NCI-H748 treated with DMSO at 0.1 percent for 48 hours (cell line): ENCODE measurements around the gene COL27A1.

Source experiments
- DNase-seq: peaks from one replicate; lab custom pipeline; 2025; lab: John Stamatoyannopoulos, UW

The COL27A1 gene

GRCh38 chr9:114227288-114228015 lies 72.1 kb downstream of the COL27A1 start:
- no peak for DNase-seq

- no peak for DNase-seq
Measured at GRCh38 chr9:114228016-114228808, 72.9 kb downstream of the COL27A1 start.

DNA sequence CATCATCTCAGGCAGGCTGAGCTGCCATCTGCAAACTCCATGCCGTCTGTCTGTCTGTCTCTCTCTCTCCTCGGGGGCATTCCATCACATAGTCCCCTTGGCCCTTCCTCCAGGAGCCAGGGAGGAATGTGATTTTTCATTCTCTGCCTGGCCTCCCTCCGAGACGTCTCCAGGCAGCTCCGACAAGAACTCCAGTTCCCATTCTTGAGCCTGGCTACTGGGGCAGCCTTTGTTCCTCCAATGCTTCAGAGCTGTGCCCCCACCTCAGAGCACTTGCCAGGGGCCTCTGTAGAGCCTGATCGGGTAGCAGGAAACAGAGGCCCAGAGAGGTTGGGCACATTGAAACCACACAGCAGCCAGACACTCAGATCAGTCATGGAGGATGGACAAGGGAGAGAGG lies 74.0 kb downstream of the COL27A1 start:
- DNase-seq, result no peak

GRCh38 chr9:114230068-114230467 lies 74.7 kb downstream of the COL27A1 start:
- DNase-seq, result no peak

DNA sequence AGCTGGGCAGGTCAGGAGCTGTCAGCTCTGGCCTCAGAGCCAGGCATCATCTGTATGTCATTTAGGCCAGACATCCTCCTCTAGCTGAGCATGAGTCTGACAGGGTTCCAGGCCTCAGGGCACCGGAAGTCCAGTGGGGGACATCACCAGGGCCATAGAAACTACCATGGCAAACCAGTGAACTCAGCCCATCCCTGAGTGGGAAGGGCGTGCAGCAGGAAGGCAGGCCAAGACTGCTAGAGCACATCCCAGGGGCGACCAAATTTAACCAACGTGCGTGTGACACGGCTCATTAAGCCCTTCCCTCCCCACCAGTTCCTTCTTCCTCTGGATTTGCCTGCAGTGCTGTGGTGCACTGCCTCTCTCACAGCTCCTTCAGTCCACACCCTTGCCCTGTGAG lies 75.9 kb downstream of the COL27A1 start:
- no peak for DNase-seq

- no peak for DNase-seq
Measured at GRCh38 chr9:114231719-114232449, 76.5 kb downstream of the COL27A1 start.

GRCh38 chr9:114233491-114234185 lies 78.3 kb downstream of the COL27A1 start:
- no peak for DNase-seq

DNA sequence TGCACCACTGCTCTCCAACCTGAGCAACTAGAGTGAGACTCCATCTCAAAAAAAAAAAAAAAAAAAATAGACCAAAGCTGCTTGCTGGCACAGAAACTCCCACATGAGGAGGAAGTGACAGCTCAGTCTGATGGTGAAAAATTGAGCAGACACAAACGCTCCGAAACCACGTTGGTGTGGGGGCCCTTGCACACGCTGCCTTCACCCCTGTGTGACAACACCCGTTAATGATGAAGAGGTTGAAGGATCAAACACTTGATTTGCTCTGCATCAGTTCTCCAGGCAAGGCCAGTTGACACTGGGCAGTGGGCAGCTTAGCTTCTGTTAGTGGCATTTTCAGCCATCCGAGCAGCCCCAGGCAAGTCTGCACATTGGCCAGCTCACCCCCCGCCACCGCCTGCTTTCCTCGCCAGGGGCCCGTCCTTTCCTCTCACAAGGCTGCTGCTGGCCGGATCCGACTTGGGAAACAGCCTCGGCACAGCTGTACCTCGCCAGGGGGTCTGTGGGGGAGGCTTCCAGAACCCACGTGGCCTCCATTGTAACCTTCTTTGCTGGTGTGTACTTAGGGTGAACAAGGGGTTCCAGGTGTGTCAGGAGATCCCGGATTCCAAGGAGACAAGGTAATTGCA lies 79.8 kb downstream of the COL27A1 start:
- DNase-seq, result no peak

DNA sequence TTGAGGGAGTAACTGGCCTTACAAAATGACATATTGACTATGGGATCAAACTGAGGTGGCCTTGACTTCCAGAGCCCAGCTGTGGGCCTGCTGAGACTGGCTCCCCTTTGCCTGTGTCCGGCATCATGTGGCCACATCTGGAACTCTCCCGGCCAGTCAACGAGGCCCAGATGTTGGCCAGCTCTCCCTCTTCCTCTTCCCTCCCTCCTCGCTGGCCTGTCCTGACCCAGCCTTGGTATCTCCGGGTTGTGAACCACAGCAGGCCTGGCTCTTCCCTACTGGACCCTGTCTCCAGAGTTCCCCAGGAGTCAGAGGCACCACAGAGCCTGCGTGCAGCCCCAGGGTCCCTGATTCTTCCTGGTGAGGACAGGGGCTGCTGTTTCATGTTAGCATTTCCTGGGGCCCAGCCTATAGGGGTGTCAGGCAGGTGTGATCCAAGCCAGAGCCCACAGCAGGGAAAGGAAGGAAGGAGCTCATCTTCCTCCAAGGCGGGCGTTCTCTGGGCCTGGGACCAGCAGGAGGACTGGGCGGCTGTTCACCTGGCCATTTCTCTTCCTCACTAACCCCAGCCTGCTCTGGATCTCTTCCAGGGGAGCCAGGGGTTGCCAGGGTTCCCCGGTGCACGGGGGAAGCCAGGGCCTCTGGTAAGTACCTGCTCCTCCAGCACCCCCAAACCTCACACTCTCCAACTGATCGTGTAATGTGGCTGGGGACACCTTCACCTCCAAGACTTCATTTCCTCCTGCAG lies 81.2 kb downstream of the COL27A1 start:
- DNase-seq, result no peak

DNA sequence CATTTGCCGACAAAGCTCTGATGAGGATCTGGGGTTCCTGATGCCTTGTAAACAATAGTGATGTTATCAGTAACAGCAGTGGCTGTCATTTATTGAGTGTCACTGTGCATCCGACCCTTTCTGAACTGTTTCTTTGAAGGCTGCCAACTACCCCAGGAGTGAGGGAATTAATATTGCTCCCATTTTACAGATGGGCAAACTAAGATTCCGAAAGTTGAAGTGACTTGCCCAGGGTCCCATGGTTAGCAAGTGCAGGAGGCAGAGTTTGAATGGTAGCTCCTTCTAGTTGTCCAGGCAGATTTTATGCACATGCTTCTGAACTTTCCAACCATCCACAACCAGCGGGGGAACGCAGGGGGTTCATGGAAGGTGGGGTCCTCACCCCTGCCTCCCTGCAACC lies 81.9 kb downstream of the COL27A1 start:
- no peak for DNase-seq

DNA sequence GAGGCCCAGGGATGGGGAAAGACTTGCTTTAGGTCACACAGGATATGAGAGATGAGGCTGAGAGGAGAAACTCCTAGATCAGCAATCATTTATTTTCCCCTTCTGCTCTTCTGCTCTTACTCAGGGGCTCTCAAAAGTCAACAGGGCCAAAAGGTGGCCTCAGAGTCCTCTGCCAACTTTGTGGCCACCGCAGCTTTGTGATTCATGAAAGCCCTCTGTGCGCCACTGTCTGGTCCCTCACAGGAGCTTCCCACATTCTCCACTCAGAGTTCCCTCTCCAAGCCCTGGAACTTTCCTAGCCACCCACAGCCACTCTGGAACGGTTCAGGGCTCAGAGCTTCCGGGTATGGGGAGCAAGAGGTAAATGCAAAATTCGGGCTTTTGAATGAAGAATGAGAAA lies 82.4 kb downstream of the COL27A1 start:
- DNase-seq, result no peak

DNA sequence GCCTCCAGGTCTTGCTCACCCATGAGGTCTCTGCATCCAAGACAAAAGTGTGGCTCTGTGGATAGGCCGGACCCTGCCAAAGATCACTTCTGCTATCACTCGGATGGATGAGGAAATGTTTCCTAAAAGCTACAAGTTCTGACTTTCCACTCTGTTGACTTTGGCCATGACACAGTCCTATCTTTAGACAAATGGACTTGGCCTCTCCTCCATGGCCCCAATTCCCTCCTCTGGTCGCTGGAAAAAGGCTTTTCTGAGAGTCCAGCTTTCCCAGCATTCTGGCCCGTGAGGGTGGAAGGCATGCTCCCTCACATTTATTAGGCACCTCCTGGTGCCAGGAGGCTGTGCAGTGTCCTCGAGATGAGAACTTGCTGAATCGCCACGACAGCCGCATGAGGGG lies 83.1 kb downstream of the COL27A1 start:
- no peak for DNase-seq

- no peak for DNase-seq
Measured at GRCh38 chr9:114238891-114239875, 83.8 kb downstream of the COL27A1 start.

GRCh38 chr9:114240216-114240615 lies 84.9 kb downstream of the COL27A1 start:
- DNase-seq, result no peak

DNA sequence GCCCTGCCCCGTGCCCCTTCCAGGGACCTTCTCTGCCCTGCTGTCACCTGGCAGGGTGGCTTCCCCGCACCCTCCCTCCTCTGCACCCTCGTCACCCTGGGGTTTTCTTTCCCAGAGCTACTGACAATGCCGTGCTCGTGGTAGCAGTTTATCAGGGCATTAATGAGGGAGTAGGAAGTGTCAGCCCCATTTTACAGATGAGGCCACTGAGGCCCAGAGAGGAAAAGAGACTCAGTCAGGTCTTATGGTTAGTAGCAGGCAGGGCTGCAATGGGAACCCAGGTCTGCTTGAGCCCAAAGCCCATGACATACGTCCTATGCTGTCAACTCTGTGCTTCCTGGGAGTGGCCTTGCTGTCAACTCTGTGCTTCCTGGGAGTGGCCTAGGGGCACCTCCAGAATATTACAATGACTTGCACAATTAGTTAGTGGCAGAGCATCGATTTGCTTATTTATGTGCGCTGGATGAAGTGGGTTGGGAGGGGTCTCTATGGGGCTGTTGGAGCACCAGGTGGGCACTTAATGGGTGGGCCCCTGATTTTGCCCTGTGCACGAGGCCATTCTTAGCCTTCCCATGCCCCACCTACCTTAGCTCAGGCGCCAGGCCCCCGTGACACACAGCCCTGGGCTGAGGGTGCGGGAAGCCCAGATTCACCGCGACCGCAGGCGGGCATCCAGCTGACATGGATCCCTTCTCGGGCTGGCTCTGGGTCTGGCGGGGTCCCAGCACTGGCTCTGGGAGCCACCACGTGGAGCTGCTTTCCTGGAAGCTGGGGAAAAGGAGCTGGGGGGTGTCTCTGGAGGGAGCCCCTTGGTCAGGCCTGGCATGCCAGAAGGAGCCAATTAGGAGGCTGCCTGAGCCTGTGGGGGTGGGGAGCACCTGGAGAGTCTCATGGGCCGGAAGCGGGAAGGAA lies 85.6 kb downstream of the COL27A1 start:
- no peak for DNase-seq

- no peak for DNase-seq
Measured at GRCh38 chr9:114242837-114243236, 87.5 kb downstream of the COL27A1 start.

GRCh38 chr9:114243240-114243639 lies 87.9 kb downstream of the COL27A1 start:
- no peak for DNase-seq

GRCh38 chr9:114244570-114244969 lies 89.2 kb downstream of the COL27A1 start:
- DNase-seq, result no peak

DNA sequence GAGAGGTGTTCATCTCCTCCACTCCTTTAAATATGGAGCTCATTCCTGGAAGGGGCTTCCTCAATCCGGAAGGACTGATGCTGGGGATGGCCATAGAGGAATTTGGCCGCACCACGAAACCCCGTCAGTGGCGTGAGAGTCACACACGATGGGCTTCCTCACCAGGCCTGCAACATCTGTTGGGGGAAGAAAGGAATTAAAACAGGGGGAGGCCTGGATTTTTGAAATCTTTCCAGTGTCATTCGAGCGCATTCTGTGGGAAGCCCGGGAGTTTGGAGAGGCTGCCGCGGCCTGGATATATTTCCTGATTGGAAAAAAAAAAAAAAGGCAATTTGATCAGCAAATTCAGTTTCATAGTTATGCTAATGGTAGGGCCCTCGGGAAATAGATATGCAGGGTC lies 91.2 kb downstream of the COL27A1 start:
- no peak for DNase-seq
